Stomach (tissue), 9 donors: ENCODE data around the gene RHBG. TPM values are rescaled to one million over a fixed set of nuclear protein-coding genes. Genes with fewer than 3 reads are reported as not detected.

Source experiments
- DNase-seq, 2 donors: peaks; one replicate each; pipeline versions ENCODE4 v3.0.0 to v3.0.0-alpha.2; 2013 to 2019
- H3K27ac ChIP-seq, 5 donors: fragments of 200-600 bp in 4 of 5; sonication (generic) in 4 of 5; one replicate each; pipeline ENCODE4 v1.5.1; 2013 to 2019; ENCODE audit warnings: mild to moderate bottlenecking in 1 of 5, moderate library complexity in 1 of 5
- H3K27me3 ChIP-seq, 3 donors: fragments of 200-600 bp; sonication (generic); one replicate each; pipeline ENCODE4 v1.5.1; 2017 to 2019; ENCODE audit warnings: mixed run types in 1 of 3
- H3K36me3 ChIP-seq, 4 donors: fragments of 200-600 bp; sonication (generic); 1 replicate in 3 of 4; 2 replicates in 1 of 4; pipeline ENCODE4 v1.5.1; 2016 to 2019
- H3K4me1 ChIP-seq, 4 donors: fragments of 200-600 bp; sonication (generic); one replicate each; pipeline ENCODE4 v1.5.1; 2016 to 2019
- H3K4me3 ChIP-seq, 4 donors: fragments of 200-600 bp; sonication (generic) in 3 of 4; one replicate each; pipeline ENCODE4 v1.5.1; 2016 to 2019; ENCODE audit warnings: mild to moderate bottlenecking in 1 of 4
- H3K9me3 ChIP-seq, 4 donors: fragments of 200-600 bp; sonication (generic); one replicate each; pipeline ENCODE4 v1.5.1; 2016 to 2019
- CTCF ChIP-seq, 7 experiments: fragments of 450-650 bp in 4 of 7; fragments of 200-600 bp in 3 of 7; sonication (generic) in 3 of 7; IDR thresholded peaks; one replicate each; pipeline ENCODE4 v1.5.1; 2016 to 2019; ENCODE audit warnings: antibody characterized with exemption in 7 of 7, control low read depth in 2 of 7, mild to moderate bottlenecking in 1 of 7
- EP300 ChIP-seq: sonication (generic); formaldehyde crosslinking; IDR thresholded peaks from one replicate; pipeline ENCODE4 v1.6.1; 2017; ENCODE audit warnings: antibody characterized with exemption
- POLR2A ChIP-seq, 4 donors: fragments of 450-650 bp; IDR thresholded peaks; one replicate each; pipeline ENCODE4 v1.6.1; 2016; ENCODE audit warnings: antibody characterized with exemption in 4 of 4, control low read depth in 2 of 4, mild to moderate bottlenecking in 1 of 4, moderate library complexity in 1 of 4
- POLR2AphosphoS5 ChIP-seq, 3 donors: sonication (generic); formaldehyde crosslinking; IDR thresholded peaks; one replicate each; pipeline ENCODE4 v1.6.1; 2016; ENCODE audit warnings: antibody characterized with exemption in 3 of 3
- WGBS, 5 donors: extraction: QIAGEN DNeasy Blood & Tissue Kit in 3 of 5; methylation state at CpG; one replicate each; pipeline versions ENCODE4 v1.1.5 to v1.1.7; 2013 to 2018; 5-methylcytosine and 5-hydroxymethylcytosine counted together
- intact Hi-C: fragments of 100-400 bp; cut with DNase I; formaldehyde crosslinking; loops from one replicate; pipeline ENCODE4 v1.15.1; 2023; ENCODE audit warnings: low total_unique reads
- polyA plus RNA-seq, 3 donors: library from polyadenylated mRNA; stranded (reverse); fragments of 200-250 nt; gene quantifications; one replicate each; pipeline ENCODE4 v1.2.3, GENCODE V29; 2013
- small RNA-seq, 4 donors: library from RNA; depleted of rRNA; stranded (forward); fragments of <200 nt; gene quantifications; one replicate each; pipeline ENCODE3, GENCODE V24; 2016
- total RNA-seq, 5 donors: library from RNA; depleted of rRNA; stranded (reverse); fragments of >200 nt; gene quantifications; one replicate each; pipeline versions ENCODE4 v1.1.0 to v1.2.3, GENCODE V29; 2014 to 2016
- donor health status: healthy with polysubstance abuse.
- donor health status: Bipolar disorder and iron deficiency.
- donor health status: healthy.

Gene RHBG
- total and polyA plus RNA-seq, 8 donors: 0.70 TPM; not detected in 7

GRCh38 chr1:156433032-156433431, 64.0 kb downstream of the RHBG start:
- no peak for DNase-seq
- Histone ChIP-seq H3K27me3 (peaks cover 45 to 100% (median 98%) of the 10 kb centered on the region in 3 donors), H3K9me3 (no peaks in the 10 kb centered on the region), H3K27ac (no peak overlapping the region), H3K4me3 (no peak overlapping the region), H3K36me3 (no peaks in the 10 kb centered on the region), H3K4me1 (peaks cover 16 to 23% (median 18%) of the 10 kb centered on the region in 4 donors)
- intact Hi-C loops: no loop called here
- TF ChIP-seq POLR2A (IDR thresholded peaks at IDR 0.05) (no peak), EP300 (no peak), POLR2AphosphoS5 (IDR thresholded peaks at IDR 0.05) (no peak), CTCF (IDR thresholded peaks at IDR 0.05) (no peak)
- 21 to 27% (median 26%) methylated on average over 4 of the region's 4 CpGs for WGBS, 5 donors

DNA sequence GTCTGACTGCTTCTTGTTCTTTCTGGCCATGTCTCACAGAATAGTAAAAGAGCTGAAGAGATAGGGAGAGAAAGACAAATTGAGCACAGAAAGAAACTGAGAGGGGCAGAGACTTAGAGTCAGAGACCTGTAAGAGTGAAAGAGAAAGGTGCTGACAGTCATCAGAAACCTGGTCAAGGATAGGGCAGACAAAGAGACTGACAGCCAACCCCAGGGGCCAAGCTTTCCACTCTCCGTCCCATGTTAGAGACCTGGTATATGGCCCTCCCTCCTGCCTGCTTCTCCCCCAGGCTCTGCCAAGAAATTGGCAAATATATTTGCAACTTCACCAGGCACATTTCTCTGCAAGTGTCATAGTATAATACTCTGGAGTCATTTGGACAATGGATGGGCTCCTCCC, 64.6 kb downstream of the RHBG start:
- Histone ChIP-seq H3K9me3 (no peaks in the 10 kb centered on the region), H3K27me3 (peaks cover 47 to 100% (median 98%) of the 10 kb centered on the region in 3 donors), H3K36me3 (no peaks in the 10 kb centered on the region), H3K4me1 (peaks cover 16 to 23% (median 18%) of the 10 kb centered on the region in 4 donors), H3K27ac (no peak overlapping the region), H3K4me3 (no peak overlapping the region)
- intact Hi-C loops: no loop called here
- DNase-seq: no peak
- no peak for TF ChIP-seq POLR2A (IDR thresholded peaks at IDR 0.05)
- TF ChIP-seq POLR2AphosphoS5 (IDR thresholded peaks at IDR 0.05): no peak
- no peak for TF ChIP-seq CTCF (IDR thresholded peaks at IDR 0.05)
- no peak for TF ChIP-seq EP300
- WGBS, 5 donors: 8 to 61% (median 45%) methylated on average over 1 of the region's 1 CpG

Small RNA genes within 50 kb of the gene (small RNA-seq; reads per million reads assigned to genes)
- 0 reads per million in 4 donors for gene MIR9-1

Other genes starting within 250 kb of the RHBG start
- 10 to 100 TPM in 2 of 5 donors, 1 to 10 TPM in 3; 2.6 to 23.3 (median 8.5) TPM for gene SEMA4A, start 215.6 kb upstream of the RHBG start, total RNA-seq
- gene SEMA4A, start 215.6 kb upstream of the RHBG start, polyA plus RNA-seq: 10 to 100 TPM in 1 of 3 donors, 1 to 10 TPM in 2; 4.1 to 13.9 (median 4.7) TPM
- 1 to 10 TPM; 4.9 to 9.9 (median 7.2) TPM for gene SLC25A44, start 175.1 kb upstream of the RHBG start, total RNA-seq
- gene SLC25A44, start 175.1 kb upstream of the RHBG start, polyA plus RNA-seq: 1 to 10 TPM; 5.4 to 9.0 (median 6.8) TPM
- gene PMF1, start 156.2 kb upstream of the RHBG start, total RNA-seq: 10 to 100 TPM in 3 of 5 donors, 1 to 10 TPM in 2; 5.3 to 54.9 (median 15.6) TPM
- 10 to 100 TPM; 68.7 to 73.5 (median 68.8) TPM for gene PMF1, start 156.2 kb upstream of the RHBG start, polyA plus RNA-seq
- not detected for gene BGLAP, start 127.0 kb upstream of the RHBG start, total RNA-seq
- gene BGLAP, start 127.0 kb upstream of the RHBG start, polyA plus RNA-seq: 1 to 10 TPM in 2 of 3 donors, not detected in 1; 1.5 to 1.9 TPM
- gene PAQR6, start 121.2 kb upstream of the RHBG start, total RNA-seq: 1 to 10 TPM in 2 of 5 donors, under 1 TPM in 1, not detected in 2; 0.43 to 2.9 (median 2.0) TPM
- gene PAQR6, start 121.2 kb upstream of the RHBG start, polyA plus RNA-seq: 1 to 10 TPM; 1.4 to 4.3 (median 2.0) TPM
- gene SMG5, start 86.4 kb upstream of the RHBG start, total RNA-seq: 100 to 1,000 TPM in 1 of 5 donors, 10 to 100 TPM in 4; 29.8 to 199 (median 51.6) TPM
- gene SMG5, start 86.4 kb upstream of the RHBG start, polyA plus RNA-seq: 10 to 100 TPM; 20.2 to 29.1 (median 22.3) TPM
- 10 to 100 TPM in 2 of 5 donors, 1 to 10 TPM in 2, not detected in 1; 1.1 to 21.4 (median 9.4) TPM for gene TMEM79, start 84.9 kb upstream of the RHBG start, total RNA-seq
- 10 to 100 TPM in 1 of 3 donors, 1 to 10 TPM in 2; 1.5 to 24.9 (median 2.7) TPM for gene TMEM79, start 84.9 kb upstream of the RHBG start, polyA plus RNA-seq
- gene GLMP, start 73.5 kb upstream of the RHBG start, total RNA-seq: 10 to 100 TPM in 4 of 5 donors, 1 to 10 TPM in 1; 1.4 to 92.9 (median 19.7) TPM
- 10 to 100 TPM; 20.8 to 37.4 (median 35.9) TPM for gene GLMP, start 73.5 kb upstream of the RHBG start, polyA plus RNA-seq
- not detected for gene VHLL, start 69.9 kb upstream of the RHBG start, total RNA-seq
- not detected for gene VHLL, start 69.9 kb upstream of the RHBG start, polyA plus RNA-seq
- gene CCT3, start 30.9 kb upstream of the RHBG start, total RNA-seq: 100 to 1,000 TPM in 3 of 5 donors, 10 to 100 TPM in 2; 39.1 to 252 (median 124) TPM
- 100 to 1,000 TPM; 110 to 122 (median 115) TPM for gene CCT3, start 30.9 kb upstream of the RHBG start, polyA plus RNA-seq
- gene TSACC, start 30.7 kb upstream of the RHBG start, total RNA-seq: not detected
- gene TSACC, start 30.7 kb upstream of the RHBG start, polyA plus RNA-seq: under 1 TPM in 1 of 3 donors, not detected in 2; 0.98 TPM
- 100 to 1,000 TPM in 1 of 5 donors, 10 to 100 TPM in 4; 14.3 to 136 (median 62.5) TPM for gene MEF2D, start 131.6 kb downstream of the RHBG start, total RNA-seq
- 10 to 100 TPM in 2 of 3 donors, 1 to 10 TPM in 1; 7.7 to 15.6 (median 14.5) TPM for gene MEF2D, start 131.6 kb downstream of the RHBG start, polyA plus RNA-seq
- gene IQGAP3, start 203.4 kb downstream of the RHBG start, total RNA-seq: 10 to 100 TPM in 4 of 5 donors, 1 to 10 TPM in 1; 5.2 to 22.2 (median 14.0) TPM
- 1 to 10 TPM; 1.2 to 4.7 (median 1.3) TPM for gene IQGAP3, start 203.4 kb downstream of the RHBG start, polyA plus RNA-seq
- under 1 TPM in 1 of 5 donors, not detected in 4; 0.55 TPM for gene TTC24, start 210.5 kb downstream of the RHBG start, total RNA-seq
- gene TTC24, start 210.5 kb downstream of the RHBG start, polyA plus RNA-seq: not detected
- gene NAXE, start 222.6 kb downstream of the RHBG start, total RNA-seq: 10 to 100 TPM; 46.1 to 81.1 (median 52.7) TPM
- 10 to 100 TPM; 68.1 to 84.9 (median 71.7) TPM for gene NAXE, start 222.6 kb downstream of the RHBG start, polyA plus RNA-seq
- gene GPATCH4, start 232.3 kb downstream of the RHBG start, total RNA-seq: 10 to 100 TPM in 3 of 5 donors, 1 to 10 TPM in 2; 9.0 to 15.6 (median 12.9) TPM
- 10 to 100 TPM; 11.2 to 24.1 (median 19.9) TPM for gene GPATCH4, start 232.3 kb downstream of the RHBG start, polyA plus RNA-seq